IMR-90 (cell line): ENCODE measurements around the gene KLHL33. TPM values are rescaled to one million over a fixed set of nuclear protein-coding genes. Genes with fewer than 3 reads are reported as not detected.

Source experiments
- ATAC-seq: fragments of 200-7000 bp; cut with Tn5 transposase; 2 replicates; pipeline ENCODE4 v1.9.1; 2020; ENCODE audit warnings: low read depth, mild to moderate bottlenecking, moderate library complexity
- BruUV-seq: library from RNA; stranded (reverse); fragments of 400-500 nt; replicated peaks from 2 replicates; lab custom pipeline; 2021; lab: Mats Ljungman, UMichigan
- CTCF ChIA-PET: fragments of 300-600 bp; formaldehyde crosslinking; extraction: SDS; loops from one replicate; lab custom pipeline; 2021; ENCODE audit warnings: antibody characterized with exemption; lab: Yijun Ruan, JAX
- POLR2A ChIA-PET: fragments of 300-600 bp; sonication (Branson Sonifier 250); formaldehyde crosslinking; loops from one replicate; lab custom pipeline; 2022; ENCODE audit warnings: antibody characterized with exemption; ENCODE audit not compliant: unreplicated experiment; lab: Charles Lee
- DNase-seq: peaks from one replicate; pipeline ENCODE4 v3.0.0; 2013
- H2AFZ ChIP-seq: replicated peaks from 2 replicates; pipeline ENCODE3; 2013; ENCODE audit warnings: low read length, mild to moderate bottlenecking; ENCODE audit not compliant: poor library complexity
- H2AK5ac ChIP-seq: 2 replicates; pipeline ENCODE4 v1.6.1; 2013; ENCODE audit warnings: low read depth, low read length, inconsistent platforms
- H2AK9ac ChIP-seq: replicated peaks from 2 replicates; pipeline ENCODE3; 2013; ENCODE audit warnings: mild to moderate bottlenecking, low read depth, low read length, moderate library complexity; ENCODE audit not compliant: poor library complexity
- H2BK120ac ChIP-seq: 2 replicates; pipeline ENCODE4 v1.6.1; 2013; ENCODE audit warnings: low read depth, low read length, inconsistent platforms
- H2BK15ac ChIP-seq: 3 replicates; pipeline ENCODE4 v1.6.1; 2013; ENCODE audit warnings: low read depth, low read length, inconsistent platforms
- H2BK20ac ChIP-seq: 2 replicates; pipeline ENCODE4 v1.6.1; 2013; ENCODE audit warnings: low read depth, mild to moderate bottlenecking, inconsistent platforms, low read length, moderate library complexity
- H2BK5ac ChIP-seq: 2 replicates; pipeline ENCODE4 v1.6.1; 2013; ENCODE audit warnings: mild to moderate bottlenecking, low read depth, low read length, inconsistent platforms; ENCODE audit not compliant: poor library complexity, severe bottlenecking
- H3K14ac ChIP-seq: replicated peaks from 2 replicates; pipeline ENCODE4 v1.6.1; 2013; ENCODE audit warnings: low read depth, low read length, inconsistent platforms
- H3K18ac ChIP-seq: 2 replicates; pipeline ENCODE4 v1.6.1; 2013; ENCODE audit warnings: low read depth, low read length, control low read depth
- H3K23ac ChIP-seq: 2 replicates; pipeline ENCODE4 v1.6.1; 2013; ENCODE audit warnings: low read depth, low read length, inconsistent platforms
- H3K27ac ChIP-seq: 2 replicates; pipeline ENCODE4 v1.5.1; 2013; ENCODE audit warnings: mild to moderate bottlenecking, control low read depth, low read length; ENCODE audit not compliant: insufficient read depth
- H3K27me3 ChIP-seq: 2 replicates; pipeline ENCODE4 v1.6.1; 2013; ENCODE audit warnings: low read length; ENCODE audit not compliant: control insufficient read depth, insufficient read depth
- H3K36me3 ChIP-seq: 2 replicates; pipeline ENCODE4 v1.6.1; 2013; ENCODE audit warnings: low read length, mixed read lengths; ENCODE audit not compliant: control insufficient read depth, insufficient read depth
- H3K4ac ChIP-seq: 2 replicates; pipeline ENCODE4 v1.6.1; 2013; ENCODE audit warnings: low read depth, low read length, inconsistent platforms
- H3K4me1 ChIP-seq: 2 replicates; pipeline ENCODE4 v1.6.1; 2013; ENCODE audit warnings: low read length, mixed read lengths; ENCODE audit not compliant: control insufficient read depth, insufficient read depth
- H3K4me2 ChIP-seq: 2 replicates; pipeline ENCODE4 v1.6.1; 2013; ENCODE audit warnings: low read depth, mild to moderate bottlenecking, control low read depth, low read length, moderate library complexity
- H3K4me3 ChIP-seq: 2 replicates; pipeline ENCODE4 v1.5.1; 2013; ENCODE audit warnings: low read depth, mild to moderate bottlenecking, control low read depth, low read length, moderate library complexity; ENCODE audit not compliant: insufficient read depth
- H3K56ac ChIP-seq: 2 replicates; pipeline ENCODE4 v1.6.1; 2013; ENCODE audit warnings: low read length, inconsistent platforms; ENCODE audit not compliant: insufficient read depth; ENCODE audit errors: extremely low read depth
- H3K79me1 ChIP-seq, 2 experiments: 2 replicates each; pipeline ENCODE4 v1.6.1; 2013; ENCODE audit warnings: low read length in 2 of 2, inconsistent platforms in 1 of 2, low read depth in 1 of 2
- H3K9ac ChIP-seq: 2 replicates; pipeline ENCODE4 v1.6.1; 2013; ENCODE audit warnings: low read depth, low read length, control low read depth
- H3K9me1 ChIP-seq: 2 replicates; pipeline ENCODE4 v1.6.1; 2013; ENCODE audit warnings: low read length, inconsistent platforms; ENCODE audit not compliant: insufficient read depth
- H3K9me3 ChIP-seq: 2 replicates; pipeline ENCODE4 v1.6.1; 2013; ENCODE audit warnings: low read length; ENCODE audit not compliant: control insufficient read depth, insufficient read depth
- H4K20me1 ChIP-seq: 2 replicates; pipeline ENCODE4 v1.6.1; 2013; ENCODE audit warnings: low read length, inconsistent platforms; ENCODE audit not compliant: insufficient read depth
- H4K5ac ChIP-seq: 2 replicates; pipeline ENCODE4 v1.6.1; 2013; ENCODE audit warnings: mild to moderate bottlenecking, low read depth, low read length, control low read depth
- H4K8ac ChIP-seq, 2 experiments: 2 replicates each; pipeline ENCODE4 v1.6.1; 2013; ENCODE audit warnings: low read depth in 2 of 2, low read length in 2 of 2, control low read depth in 1 of 2, inconsistent platforms in 1 of 2
- H4K91ac ChIP-seq: 2 replicates; pipeline ENCODE4 v1.6.1; 2013; ENCODE audit warnings: low read depth, low read length, inconsistent platforms; ENCODE audit not compliant: insufficient read depth
- BHLHE40 ChIP-seq: fragments of 150-350 bp; IDR thresholded peaks from 2 replicates; pipeline ENCODE4 v1.6.1; 2016; ENCODE audit warnings: mild to moderate bottlenecking, low read depth, low read length
- NFE2L2 ChIP-seq: fragments of 150-350 bp; IDR thresholded peaks from 2 replicates; pipeline ENCODE4 v1.6.1; 2016; ENCODE audit warnings: low read depth, mild to moderate bottlenecking, low read length
- RAD21 ChIP-seq: IDR thresholded peaks from 2 replicates; pipeline ENCODE4 v1.6.1; 2012; ENCODE audit warnings: low read length, improper control_type of control experiment
- WGBS, 2 experiments: methylation state at CpG; one replicate each; pipeline versions ENCODE4 v1.1.5 to v1.1.7; 2013; ENCODE audit warnings: missing lambda C conversion rate in 2 of 2; ENCODE audit not compliant: insufficient read length in 1 of 2; ENCODE audit errors: extremely low coverage in 2 of 2; 5-methylcytosine and 5-hydroxymethylcytosine counted together
- dilution Hi-C: fragments of 300-500 bp; cut with HindIII; formaldehyde crosslinking; loops from one replicate; pipeline ENCODE4 v1.14.3; 2018; ENCODE audit warnings: low sequenced_read_pairs; ENCODE audit not compliant: unreplicated experiment
- in situ Hi-C: fragments of 300-500 bp; cut with MboI; formaldehyde crosslinking; loops from 3 replicates; pipeline ENCODE4 v1.14.3; 2019; ENCODE audit warnings: low sequenced_read_pairs, inconsistent platforms, mixed read lengths
- intact Hi-C: fragments of 100-400 bp; cut with micrococcal nuclease; formaldehyde crosslinking; loops from 2 replicates; pipeline ENCODE4 v1.10.0; 2022
- polyA plus RNA-seq, 3 experiments: library from polyadenylated mRNA; depleted of rRNA; stranded (reverse); fragments of >200 nt; gene quantifications; 2 replicates each; pipeline ENCODE4 v1.2.3, GENCODE V29; 2012; ENCODE audit warnings: low replicate concordance in 1 of 3
- total RNA-seq: library from RNA; depleted of rRNA; stranded (reverse); fragments of >200 nt; gene quantifications from 2 replicates; pipeline ENCODE4 v1.2.3, GENCODE V29; 2012
- TF ChIP-seq, protein P1 (sequence below): fragments of 150-350 bp; IDR thresholded peaks from 2 replicates; pipeline ENCODE4 v1.6.1; 2017; ENCODE audit warnings: mild to moderate bottlenecking, antibody characterized with exemption, low read length, low read depth

The KLHL33 gene
- total and polyA plus RNA-seq, 2 of the 4 experiments (the other 2 are of a cell fraction), result under 0.01 to 0.03 TPM

DNA sequence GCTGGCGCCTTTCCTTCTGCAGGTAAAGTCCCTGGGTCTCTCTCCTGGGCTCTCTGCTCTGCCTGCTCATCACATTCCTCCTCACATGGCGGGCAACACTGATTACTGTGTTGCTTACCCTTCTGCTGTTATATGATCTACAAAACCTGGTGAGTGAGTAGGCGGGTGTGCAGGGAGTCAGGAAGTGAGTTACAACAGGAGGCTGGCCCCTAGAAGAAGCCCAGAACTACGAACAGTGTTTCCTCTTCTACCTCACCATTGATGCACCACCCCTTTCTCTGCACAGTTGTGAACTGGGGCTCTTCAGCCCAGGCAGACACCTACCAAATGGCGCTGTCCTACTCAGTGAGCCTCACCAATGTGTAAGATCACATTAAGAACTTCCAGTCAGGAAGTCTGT is 4.9 kb upstream of the KLHL33 start:
- POLR2A ChIA-PET, result interaction anchor here (0.8 kb wide), 1 partner anchor 11 kb away, joined by 4 read pairs; no protein-coding TSS in a partner anchor

More for the DNA sequence above, 4.9 kb upstream of the KLHL33 start:
- Histone ChIP-seq H2AFZ (no peak overlapping the region), H3K23ac (no peak overlapping the region), H3K27ac (no peak overlapping the region), H3K4ac (no peak overlapping the region), H3K27me3 (peaks cover 5% of the 10 kb centered on the region; the same call in 1 of the 2 replicates), H2BK5ac (no peak overlapping the region), H4K91ac (no peak overlapping the region), H4K5ac (no peak overlapping the region), H3K4me3 (no peak overlapping the region), H2AK5ac (no peak overlapping the region), H2BK20ac (no peak overlapping the region), H2BK15ac (no peak overlapping the region), H3K36me3 (peaks cover 2% of the 10 kb centered on the region), H3K18ac (no peak overlapping the region), H3K14ac (no peak overlapping the region), H2AK9ac (no peak overlapping the region), H4K20me1 (no peaks in the 10 kb centered on the region), H3K4me1 (no peaks in the 10 kb centered on the region), H3K9me3 (no peaks in the 10 kb centered on the region), H3K9ac (no peak overlapping the region), H3K4me2 (no peak overlapping the region), H3K9me1 (no peaks in the 10 kb centered on the region), H3K56ac (no peak overlapping the region), H3K79me1 (no peaks in the 10 kb centered on the region), H2BK120ac (no peak overlapping the region), H4K8ac (no peak overlapping the region)
- intact Hi-C loops (loop anchor here (10.0 kb wide), 1 partner anchor 76 kb away; no protein-coding TSS in a partner anchor), dilution Hi-C loops (no loop called here), in situ Hi-C loops (no loop called here)
- no TSS peak for BruUV-seq
- no peak for ATAC-seq
- CTCF ChIA-PET, result no interaction called here
- no CpG with 5 or more reads among the region's 5 CpGs for WGBS, 2 experiments
- TF ChIP-seq BHLHE40, result no peak
- no peak for TF ChIP-seq NFE2L2
- no peak for TF ChIP-seq RAD21
- TF ChIP-seq, protein P1, sequence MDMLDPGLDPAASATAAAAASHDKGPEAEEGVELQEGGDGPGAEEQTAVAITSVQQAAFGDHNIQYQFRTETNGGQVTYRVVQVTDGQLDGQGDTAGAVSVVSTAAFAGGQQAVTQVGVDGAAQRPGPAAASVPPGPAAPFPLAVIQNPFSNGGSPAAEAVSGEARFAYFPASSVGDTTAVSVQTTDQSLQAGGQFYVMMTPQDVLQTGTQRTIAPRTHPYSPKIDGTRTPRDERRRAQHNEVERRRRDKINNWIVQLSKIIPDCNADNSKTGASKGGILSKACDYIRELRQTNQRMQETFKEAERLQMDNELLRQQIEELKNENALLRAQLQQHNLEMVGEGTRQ, result no peak
- DNase-seq, result peak; percentile 11
